DMS 273 (cell line): ENCODE results near the gene PREX1.

Experiments used
- DNase-seq: peaks from one replicate; lab custom pipeline; 2025; ENCODE audit not compliant: unreplicated experiment; lab: John Stamatoyannopoulos, UW

The PREX1 gene

GRCh38 chr20:48794816-48795457 is 32.9 kb downstream of the PREX1 start:
- no peak for DNase-seq

DNA sequence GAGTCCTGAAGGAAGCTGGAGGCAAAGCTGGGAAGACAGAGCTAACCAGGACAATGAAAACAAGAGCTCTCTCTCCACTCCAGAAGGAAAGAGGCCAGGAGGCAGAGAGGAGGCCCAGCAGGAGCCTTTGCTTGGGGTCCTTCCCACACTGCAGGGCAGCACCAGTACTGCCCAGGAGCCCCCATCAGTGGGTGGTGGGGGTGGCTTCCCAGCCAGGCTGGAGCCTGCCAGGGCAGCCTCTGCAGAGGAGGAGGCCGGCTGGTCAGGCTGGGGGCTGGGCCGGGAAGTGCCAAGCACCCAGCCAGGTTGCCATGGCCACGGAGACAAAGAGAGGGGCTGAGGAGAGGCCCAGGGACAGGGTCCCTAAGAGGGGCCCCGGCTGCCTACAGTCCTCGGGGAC is 33.4 kb downstream of the PREX1 start:
- DNase-seq, result peak; percentile 68

GRCh38 chr20:48793776-48794175 is 34.0 kb downstream of the PREX1 start:
- no peak for DNase-seq

DNA sequence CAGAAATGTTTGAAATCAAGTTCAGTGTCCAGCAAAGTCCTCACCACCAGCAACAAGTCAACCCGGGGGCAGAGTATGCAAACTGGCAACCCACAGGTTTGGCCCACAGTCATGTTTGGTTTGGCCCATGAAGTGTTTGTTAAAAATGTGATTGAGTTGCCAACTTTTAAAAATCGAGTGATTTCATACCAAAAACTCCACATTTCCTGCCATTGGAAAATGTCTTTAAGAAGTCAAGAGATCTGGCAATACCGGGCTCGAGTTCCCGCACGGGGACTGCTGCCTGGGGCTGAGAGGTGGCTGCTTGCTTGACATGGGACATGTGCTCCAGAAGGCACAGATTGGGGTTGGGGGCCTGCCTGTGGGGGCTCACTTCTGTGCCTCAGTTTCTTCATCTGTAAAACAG is 36.1 kb downstream of the PREX1 start:
- DNase-seq, result peak; percentile 44

GRCh38 chr20:48791014-48791413 is 36.8 kb downstream of the PREX1 start:
- DNase-seq, result peak; percentile 95

- DNase-seq, result no peak
These were observed 37.3 kb downstream of the PREX1 start for GRCh38 chr20:48790473-48791003.

- DNase-seq, result peak; percentile 60
These were observed 37.9 kb downstream of the PREX1 start for GRCh38 chr20:48789781-48790472.

GRCh38 chr20:48789185-48789668 is 38.6 kb downstream of the PREX1 start:
- DNase-seq, result no peak

DNA sequence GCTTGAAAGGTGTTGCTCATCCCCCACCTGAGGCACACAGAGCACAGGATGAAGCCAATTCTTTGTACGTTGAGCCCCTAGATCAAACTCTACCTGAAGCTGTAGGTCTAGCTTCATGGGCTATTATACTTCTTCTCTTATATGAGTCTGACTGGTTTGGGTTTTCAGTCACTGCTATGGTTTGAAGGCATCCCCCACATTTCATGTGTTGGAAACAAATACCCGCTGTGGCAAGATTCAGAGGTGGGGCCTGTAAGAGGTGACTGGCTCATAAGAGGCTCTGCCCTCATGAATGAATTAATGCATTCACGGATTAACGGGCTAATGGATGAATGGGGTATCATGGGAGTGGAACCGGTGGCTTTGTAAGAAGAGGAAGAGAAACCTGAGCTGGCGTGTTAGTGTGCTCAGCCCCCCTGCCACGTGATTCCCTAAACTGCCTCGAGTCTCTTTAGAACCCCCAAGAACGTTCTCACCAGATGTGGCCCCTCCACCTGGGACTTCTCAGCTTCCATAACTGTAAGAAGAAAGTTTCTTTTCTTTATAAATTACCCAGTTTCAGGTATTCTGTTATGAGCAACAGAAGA is 39.2 kb downstream of the PREX1 start:
- peak; percentile 52 for DNase-seq

GRCh38 chr20:48787861-48788375 is 39.9 kb downstream of the PREX1 start:
- DNase-seq, result peak; percentile 94

DNA sequence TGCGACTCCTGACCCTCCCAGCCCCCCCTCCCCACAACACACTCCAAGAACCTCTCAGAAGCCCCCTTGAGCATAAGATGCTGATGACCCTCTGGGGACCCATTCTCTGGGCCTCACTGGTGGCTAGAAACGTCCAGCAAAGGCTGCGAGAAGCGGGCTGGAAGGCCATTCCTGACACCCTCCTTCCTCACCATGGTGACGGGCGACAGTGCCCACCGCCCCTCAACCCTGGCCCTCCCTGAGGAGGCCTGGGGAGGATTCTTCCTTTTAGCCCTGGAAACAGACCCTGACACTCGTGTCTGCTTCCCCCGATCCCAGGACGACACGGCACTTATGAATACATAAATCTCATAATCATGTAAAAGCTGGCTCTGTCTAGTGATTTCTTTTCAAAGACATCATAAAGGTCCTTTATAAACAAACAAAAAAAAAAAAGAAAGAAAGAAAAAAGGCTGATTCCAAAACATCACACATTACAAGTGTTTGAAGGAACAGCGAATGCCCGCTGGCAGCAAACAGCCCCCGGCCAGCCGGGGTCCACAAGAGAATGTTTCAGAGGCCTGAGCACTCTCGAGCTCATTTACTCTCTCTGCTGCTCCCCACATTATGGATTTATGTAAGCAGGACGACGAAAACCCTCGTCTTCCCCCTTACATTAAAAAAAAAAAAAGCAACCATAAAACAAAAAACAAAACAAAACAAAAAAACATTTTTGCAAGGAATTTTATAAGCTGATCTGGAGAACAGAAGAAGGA is 40.7 kb downstream of the PREX1 start:
- no peak for DNase-seq

DNA sequence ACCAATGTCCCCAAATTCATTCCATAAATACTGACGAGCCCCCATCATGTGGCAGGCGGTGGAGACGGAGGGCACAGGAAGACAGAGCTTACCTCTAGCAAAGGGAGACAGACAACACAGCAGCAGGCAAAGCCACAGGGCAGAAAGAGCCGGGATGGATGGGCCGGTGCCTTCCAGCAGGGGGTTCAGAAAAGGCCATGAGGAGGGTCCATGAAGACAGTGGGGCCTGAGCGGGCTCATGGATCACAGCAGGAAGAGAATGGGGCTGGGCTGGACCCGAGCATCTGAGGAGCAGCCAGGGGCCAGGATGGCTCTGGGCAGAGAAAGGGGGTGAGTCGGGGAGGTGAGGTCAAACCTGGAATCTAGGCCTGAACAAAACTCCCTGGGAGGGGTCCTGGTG is 42.0 kb downstream of the PREX1 start:
- no peak for DNase-seq

- no peak for DNase-seq
These were observed 42.5 kb downstream of the PREX1 start for GRCh38 chr20:48785256-48785655.

DNA sequence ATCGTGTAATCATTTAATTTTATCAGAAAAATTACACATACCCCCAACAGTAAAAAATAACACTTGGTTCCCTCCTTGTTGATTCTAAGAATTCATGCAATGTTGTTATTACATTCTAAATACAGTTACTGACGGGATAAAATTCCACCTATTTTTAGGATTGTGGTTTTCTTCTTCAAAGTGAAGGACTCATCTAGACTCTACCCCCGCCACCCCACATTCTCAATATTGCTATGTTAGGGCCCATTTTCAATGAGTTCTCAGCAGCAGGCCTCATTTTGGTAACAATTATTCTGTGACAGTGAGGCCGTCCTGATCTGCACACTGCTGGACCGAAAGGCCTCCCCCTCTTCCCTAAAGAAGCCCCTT is 43.5 kb downstream of the PREX1 start:
- DNase-seq, result no peak

- DNase-seq, result no peak
These were observed 44.1 kb downstream of the PREX1 start for GRCh38 chr20:48783533-48784272.

DNA sequence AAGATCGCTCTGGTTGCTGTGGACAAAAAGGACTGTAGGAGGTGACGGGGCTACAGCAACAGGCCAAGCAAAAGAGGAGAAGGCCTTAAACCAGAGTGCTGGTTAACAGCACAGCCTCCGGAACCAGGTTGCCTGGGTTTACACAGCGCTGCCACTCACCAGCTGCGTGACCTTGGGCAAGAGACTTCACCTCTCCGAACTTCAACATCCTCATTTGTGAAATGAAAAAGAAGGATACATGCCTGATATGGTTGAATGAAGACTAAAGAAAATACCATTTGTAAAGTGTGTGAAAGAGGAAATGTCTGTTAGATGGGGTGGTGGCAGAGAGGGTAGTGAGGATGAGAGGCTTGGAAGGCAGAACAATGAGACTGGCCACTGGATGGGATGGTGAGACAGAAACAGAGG is 44.9 kb downstream of the PREX1 start:
- no peak for DNase-seq

DNA sequence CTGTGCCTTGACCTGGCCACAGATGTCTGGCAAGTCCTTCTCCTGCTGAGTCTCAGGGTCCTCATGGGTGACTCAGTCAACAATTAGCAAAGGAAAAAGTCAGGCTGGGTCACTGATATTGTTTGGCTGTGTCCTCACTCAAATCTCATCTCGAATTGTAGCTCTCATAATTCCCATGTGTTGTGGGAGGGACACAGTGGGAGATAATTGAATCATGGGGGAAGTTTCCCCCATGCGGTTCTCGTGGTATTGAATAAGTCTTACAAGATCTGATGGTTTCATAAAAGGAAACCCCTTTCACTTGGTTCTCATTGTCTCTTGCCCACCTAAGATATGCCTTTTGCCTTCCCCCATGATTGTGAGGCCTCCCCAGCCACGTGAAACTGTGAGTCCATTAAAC is 45.7 kb downstream of the PREX1 start:
- no peak for DNase-seq

DNA sequence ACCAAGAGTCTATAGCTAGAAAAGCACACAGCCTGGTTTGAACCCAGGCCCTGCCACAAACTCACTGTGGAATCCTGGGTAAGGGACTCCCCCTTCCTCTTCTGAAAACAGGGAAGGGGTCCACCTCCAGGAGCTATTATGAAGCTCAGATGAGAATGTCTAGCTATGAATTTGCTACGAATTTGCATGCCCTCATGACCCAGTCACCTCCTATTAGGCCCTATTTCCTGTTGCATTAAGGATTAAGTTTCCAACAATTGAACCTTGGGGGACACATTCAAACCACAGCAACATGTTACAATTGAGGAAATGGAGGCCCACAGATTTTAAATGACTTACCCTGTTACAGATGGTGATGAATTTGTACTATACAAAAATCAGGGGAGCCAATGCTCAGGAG is 46.2 kb downstream of the PREX1 start:
- no peak for DNase-seq

DNA sequence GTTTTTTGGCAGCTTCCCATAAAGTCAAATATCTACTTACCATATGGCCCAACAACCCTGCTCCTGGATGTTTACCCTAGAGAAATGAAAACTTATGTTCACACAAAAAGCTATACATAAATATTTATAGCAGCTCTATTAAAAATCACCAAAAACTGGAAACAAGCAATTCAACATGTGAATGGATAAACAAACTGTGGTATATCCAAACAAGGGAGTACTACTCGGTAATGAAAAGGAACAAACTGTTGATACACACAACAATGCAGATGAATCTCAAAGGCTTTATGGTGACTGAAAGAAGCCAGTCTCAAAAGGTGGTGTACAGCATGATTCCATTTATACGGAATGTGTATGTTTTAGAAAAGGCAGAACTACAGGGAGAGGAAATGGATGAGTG is 48.4 kb downstream of the PREX1 start:
- DNase-seq, result peak; percentile 61

DNA sequence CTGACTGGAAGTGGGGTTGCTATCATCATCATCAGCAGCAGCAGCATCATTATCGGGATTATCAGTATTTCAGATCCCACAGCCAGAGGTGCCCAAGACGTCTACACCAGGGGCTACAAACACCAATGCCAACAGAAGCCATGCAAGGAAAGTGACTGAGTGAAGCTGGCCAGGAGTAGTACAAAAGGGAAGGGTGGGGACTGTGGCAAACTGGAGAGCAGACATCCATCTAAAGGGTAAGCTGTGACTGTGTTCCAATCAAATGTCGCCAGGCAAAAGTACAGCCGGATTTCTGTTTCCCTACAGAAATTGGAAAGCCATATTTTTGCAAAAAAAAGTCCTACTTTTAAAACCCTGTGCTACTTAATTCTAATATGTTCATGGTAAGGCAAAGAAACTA is 50.0 kb downstream of the PREX1 start:
- DNase-seq, result no peak

- DNase-seq, result no peak
These were observed 50.8 kb downstream of the PREX1 start for GRCh38 chr20:48777005-48777404.
